GM19193 (cell line): Measurements from ENCODE around the gene CLCA2.

Source experiments
- POLR2A ChIP-seq: IDR thresholded peaks from 4 replicates; pipeline ENCODE4 v1.6.1; 2011; ENCODE audit not compliant: insufficient read depth, insufficient read length; ENCODE audit errors: extremely low read depth

CLCA2 gene

GRCh38 chr1:86487131-86487810, 63.3 kb downstream of the CLCA2 start:
- no peak for TF ChIP-seq POLR2A

GRCh38 chr1:86487811-86488141, 63.8 kb downstream of the CLCA2 start:
- no peak for TF ChIP-seq POLR2A

GRCh38 chr1:86489242-86489878, 65.4 kb downstream of the CLCA2 start:
- no peak for TF ChIP-seq POLR2A

- no peak for TF ChIP-seq POLR2A
Measured at GRCh38 chr1:86491171-86491950, 67.4 kb downstream of the CLCA2 start.

- no peak for TF ChIP-seq POLR2A
Measured at GRCh38 chr1:86498281-86498680, 74.3 kb downstream of the CLCA2 start.

- TF ChIP-seq POLR2A: no peak
Measured at GRCh38 chr1:86499987-86500593, 76.1 kb downstream of the CLCA2 start.

GRCh38 chr1:86500714-86501113, 76.7 kb downstream of the CLCA2 start:
- TF ChIP-seq POLR2A: no peak

- no peak for TF ChIP-seq POLR2A
Measured at GRCh38 chr1:86502721-86503405, 78.9 kb downstream of the CLCA2 start.

- no peak for TF ChIP-seq POLR2A
Measured at GRCh38 chr1:86503406-86504136, 79.6 kb downstream of the CLCA2 start.

GRCh38 chr1:86504137-86504479, 80.1 kb downstream of the CLCA2 start:
- TF ChIP-seq POLR2A: no peak

- no peak for TF ChIP-seq POLR2A
Measured at GRCh38 chr1:86504895-86505563, 81.1 kb downstream of the CLCA2 start.

- TF ChIP-seq POLR2A: no peak
Measured at GRCh38 chr1:86505564-86505902, 81.6 kb downstream of the CLCA2 start.
